GM23338 (cell line): ENCODE results near the gene RBM42. TPM values are rescaled to one million over a fixed set of nuclear protein-coding genes. Genes with fewer than 3 reads are reported as not detected.
A peak's percentile ranks its signal among the peaks of the same experiment; 100 is the strongest.

Experiments
- ATAC-seq: fragments of 200-7000 bp; cut with Tn5 transposase; 3 replicates; pipeline ENCODE4 v1.9.1; 2020
- DNase-seq: peaks from one replicate; pipeline ENCODE4 v3.0.0-alpha.2; 2015; ENCODE audit warnings: low spot score
- H2AFZ ChIP-seq: fragments of 200-600 bp; sonication (generic); 2 replicates; pipeline ENCODE4 v1.8.0; 2016; ENCODE audit warnings: antibody characterized with exemption, mild to moderate bottlenecking, moderate library complexity
- H3F3A ChIP-seq: fragments of 200-600 bp; sonication (generic); replicated peaks from 2 replicates; pipeline ENCODE4 v1.8.0; 2017; ENCODE audit warnings: antibody characterized with exemption, mixed run types, low read depth
- H3K27ac ChIP-seq: fragments of 200-600 bp; sonication (generic); 2 replicates; pipeline ENCODE4 v1.6.1; 2016; ENCODE audit warnings: low read depth
- H3K27me3 ChIP-seq: fragments of 200-600 bp; sonication (generic); 2 replicates; pipeline ENCODE4 v1.8.0; 2016; ENCODE audit warnings: mild to moderate bottlenecking, mixed run types, moderate library complexity; ENCODE audit not compliant: insufficient read depth
- H3K36me3 ChIP-seq: fragments of 200-600 bp; sonication (generic); 2 replicates; pipeline ENCODE4 v1.8.0; 2016; ENCODE audit warnings: mild to moderate bottlenecking; ENCODE audit not compliant: insufficient read depth
- H3K4me1 ChIP-seq: fragments of 200-600 bp; sonication (generic); 2 replicates; pipeline ENCODE4 v1.8.0; 2016; ENCODE audit warnings: mild to moderate bottlenecking, moderate library complexity; ENCODE audit not compliant: insufficient read depth
- H3K4me2 ChIP-seq: fragments of 200-600 bp; sonication (generic); 2 replicates; pipeline ENCODE4 v1.7.1; 2017; ENCODE audit warnings: mixed run types
- H3K4me3 ChIP-seq: fragments of 200-600 bp; sonication (generic); 2 replicates; pipeline ENCODE4 v1.6.1; 2016; ENCODE audit warnings: mixed run types
- H3K79me2 ChIP-seq: fragments of 200-600 bp; sonication (generic); replicated peaks from 2 replicates; pipeline ENCODE4 v1.8.0; 2017; ENCODE audit warnings: mild to moderate bottlenecking; ENCODE audit not compliant: insufficient read depth
- H3K9me2 ChIP-seq: fragments of 200-600 bp; sonication (generic); 2 replicates; pipeline ENCODE4 v1.8.0; 2017; ENCODE audit not compliant: insufficient read depth
- H4K20me1 ChIP-seq: fragments of 200-600 bp; sonication (generic); replicated peaks from 2 replicates; pipeline ENCODE4 v1.8.0; 2017; ENCODE audit warnings: mild to moderate bottlenecking; ENCODE audit not compliant: insufficient read depth
- H3K27ac Mint-ChIP-seq: 2 replicates; pipeline ENCODE4 v1.8.0; 2020; ENCODE audit warnings: inconsistent platforms, mild to moderate bottlenecking, moderate library complexity, mixed read lengths
- H3K27me3 Mint-ChIP-seq: 3 replicates; pipeline ENCODE4 v1.8.0; 2022; ENCODE audit warnings: low read depth, mild to moderate bottlenecking, moderate library complexity, mixed read lengths, inconsistent platforms; ENCODE audit not compliant: insufficient read depth, poor library complexity
- H3K36me3 Mint-ChIP-seq: 3 replicates; pipeline ENCODE4 v1.8.0; 2021; ENCODE audit warnings: low read depth, mild to moderate bottlenecking, inconsistent platforms, moderate library complexity, mixed read lengths
- H3K4me1 Mint-ChIP-seq: 3 replicates; pipeline ENCODE4 v1.8.0; 2020; ENCODE audit warnings: mild to moderate bottlenecking, inconsistent platforms, mixed read lengths
- H3K4me3 Mint-ChIP-seq: 3 replicates; pipeline ENCODE4 v1.8.0; 2021; ENCODE audit warnings: moderate library complexity, mild to moderate bottlenecking, inconsistent platforms, mixed read lengths
- H3K9me3 Mint-ChIP-seq: 3 replicates; pipeline ENCODE4 v1.8.0; 2020; ENCODE audit warnings: moderate library complexity, mild to moderate bottlenecking, inconsistent platforms, mixed read lengths
- CTCF ChIP-seq, 2 experiments: fragments of 200-600 bp in 1 of 2; sonication (generic) in 1 of 2; conservative IDR thresholded peaks; 2 replicates each; pipeline versions ENCODE4 v1.5.1 to v1.6.1; 2016 to 2017; ENCODE audit warnings: antibody characterized with exemption in 2 of 2, low read depth in 2 of 2, mild to moderate bottlenecking in 2 of 2, moderate library complexity in 1 of 2
- EZH2phosphoT487 ChIP-seq: fragments of 200-600 bp; sonication (generic); IDR thresholded peaks from one replicate; pipeline ENCODE4 v1.8.1; 2018; ENCODE audit warnings: antibody characterized with exemption; ENCODE audit not compliant: unreplicated experiment
- JUNB ChIP-seq: IDR thresholded peaks from one replicate; pipeline ENCODE4 v1.6.1; 2016; ENCODE audit warnings: antibody characterized with exemption; ENCODE audit not compliant: unreplicated experiment
- NANOG ChIP-seq: IDR thresholded peaks from 2 replicates; pipeline ENCODE4 v1.6.1; 2016; ENCODE audit warnings: antibody characterized with exemption, borderline replicate concordance
- POLR2AphosphoS5 ChIP-seq: IDR thresholded peaks from 2 replicates; pipeline ENCODE4 v1.6.1; 2016; ENCODE audit warnings: antibody characterized with exemption, low read depth
- STAT1 ChIP-seq: IDR thresholded peaks from one replicate; pipeline ENCODE4 v1.6.1; 2016; ENCODE audit warnings: antibody characterized with exemption; ENCODE audit not compliant: unreplicated experiment
- ZNF114 ChIP-seq: fragments of 250-450 bp; sonication (Bioruptor Pico); IDR thresholded peaks from 2 replicates; pipeline ENCODE4 v1.5.0; 2020; ENCODE audit warnings: mild to moderate bottlenecking, moderate library complexity
- polyA plus RNA-seq: library from polyadenylated mRNA; unstranded; fragments of >200 nt; fragmentation: Nextera tagmentation; extraction: Ambion mirVana; gene quantifications from 2 replicates; pipeline ENCODE4 v1.2.1, GENCODE V29; 2016
- total RNA-seq: library from RNA; depleted of rRNA; stranded (reverse); fragments of >200 nt; shearing (Covaris generic); gene quantifications from 2 replicates; pipeline ENCODE4 v1.2.3, GENCODE V29; 2014

RBM42 gene
- total and polyA plus RNA-seq, 2 experiments from 2014 or later: 74.7 to 82.9 TPM

GRCh38 chr19:35636651-35637050 is 7.8 kb downstream of the RBM42 start (continued):
- TF ChIP-seq CTCF (conservative IDR thresholded peaks at IDR 0.05; ENCODE audit: low read depth in 2 of 2) (no peak), ZNF114 (no peak)

GRCh38 chr19:35637165-35637564 is 8.3 kb downstream of the RBM42 start:
- Histone ChIP-seq H4K20me1 (peaks cover 3% of the 10 kb centered on the region), H3K9me2 (no peaks in the 10 kb centered on the region), H3K36me3 (0 out of 2 replicates have a peak, but pooled peaks cover 4% of the 10 kb centered on the region), H3K4me3 (no peak overlapping the region), H2AFZ (no peak overlapping the region), H3K27me3 (0 out of 2 replicates have a peak, but pooled peaks cover 3% of the 10 kb centered on the region), H3K4me1 (peaks cover 19% of the 10 kb centered on the region), H3K4me2 (no peak overlapping the region), H3K27ac (no peak overlapping the region), H3F3A (0 out of 2 replicates have a peak, but pooled peaks cover 7% of the 10 kb centered on the region), H3K79me2 (no peaks in the 10 kb centered on the region)
- ATAC-seq (no peak), DNase-seq (no peak)
- H3K27ac Mint-ChIP-seq: no peak overlapping the region
- H3K27me3 Mint-ChIP-seq: peaks cover 5% of the 10 kb centered on the region
- peaks cover 21% of the 10 kb centered on the region for H3K4me1 Mint-ChIP-seq
- H3K36me3 Mint-ChIP-seq: peaks cover 40% of the 10 kb centered on the region
- no peak for TF ChIP-seq EZH2phosphoT487
- no peak for TF ChIP-seq NANOG
- no peak overlapping the region for H3K4me3 Mint-ChIP-seq
- H3K9me3 Mint-ChIP-seq: no peaks in the 10 kb centered on the region; the same call in 1 of the 3 replicates

DNA sequence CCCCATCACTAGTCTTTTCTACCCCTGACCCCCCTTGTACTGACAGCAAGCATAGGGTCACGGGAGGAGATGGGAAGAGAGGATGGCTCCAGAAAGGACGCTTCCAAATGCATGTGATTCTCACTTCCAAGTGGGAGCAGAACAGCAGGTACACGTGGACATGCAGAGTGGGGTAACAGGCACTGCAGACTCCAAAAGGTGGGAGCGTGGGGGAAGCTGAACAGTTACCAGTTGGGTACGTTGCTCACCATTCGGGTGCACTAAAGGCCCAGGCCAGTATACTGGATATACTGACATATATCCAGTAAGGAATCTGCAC is 10.4 kb downstream of the RBM42 start:
- Histone ChIP-seq H3K36me3 (no peaks in the 10 kb centered on the region), H3K79me2 (no peaks in the 10 kb centered on the region), H3K4me2 (peak overlapping the region; percentile 76), H3K4me3 (peak overlapping the region; percentile 41; the same call in 1 of the 2 replicates), H4K20me1 (peaks cover 3% of the 10 kb centered on the region), H3F3A (0 out of 2 replicates have a peak, but pooled peaks cover 11% of the 10 kb centered on the region), H3K4me1 (peaks cover 23% of the 10 kb centered on the region), H3K9me2 (no peaks in the 10 kb centered on the region), H3K27ac (peak overlapping the region; percentile 72), H3K27me3 (peaks cover 12% of the 10 kb centered on the region; the same call in 1 of the 2 replicates), H2AFZ (no peak overlapping the region)
- ATAC-seq (no peak), DNase-seq (no peak)
- peaks cover 26% of the 10 kb centered on the region for H3K36me3 Mint-ChIP-seq
- no peaks in the 10 kb centered on the region; the same call in 1 of the 3 replicates for H3K9me3 Mint-ChIP-seq
- peaks cover 28% of the 10 kb centered on the region for H3K4me1 Mint-ChIP-seq
- peak overlapping the region; percentile 43; the same call in 1 of the 3 replicates for H3K4me3 Mint-ChIP-seq
- peak overlapping the region; percentile 89 for H3K27ac Mint-ChIP-seq
- TF ChIP-seq POLR2AphosphoS5: 0 out of 2 replicates have a peak, but pooled peaks have one; percentile 4
- TF ChIP-seq STAT1: no peak
- TF ChIP-seq JUNB: no peak
- no peak for TF ChIP-seq CTCF (conservative IDR thresholded peaks at IDR 0.05; ENCODE audit: low read depth in 2 of 2)
- peaks cover 11% of the 10 kb centered on the region for H3K27me3 Mint-ChIP-seq
